Activated CD8-positive, alpha-beta T cell treated with anti-CD3 and anti-CD28 coated beads for 36 hours (primary cell): ENCODE measurements around the gene UPF2. TPM values are rescaled to one million over a fixed set of nuclear protein-coding genes. Genes with fewer than 3 reads are reported as not detected.
A peak's percentile ranks its signal among the peaks of the same experiment; 100 is the strongest.

Experiments used
- ATAC-seq: fragments of 200-7000 bp; cut with Tn5 transposase; one replicate; pipeline ENCODE4 v1.10.0; 2021; ENCODE audit warnings: mild to moderate bottlenecking, moderate library complexity
- CTCF ChIA-PET: fragments of 350-600 bp; sonication (Branson Sonifier 250); formaldehyde crosslinking; loops from one replicate; lab custom pipeline; 2021; ENCODE audit warnings: antibody characterized with exemption; lab: Charles Lee
- POLR2A ChIA-PET: fragments of 350-600 bp; sonication (Branson Sonifier 250); formaldehyde crosslinking; loops from one replicate; lab custom pipeline; 2021; ENCODE audit warnings: antibody characterized with exemption; lab: Charles Lee
- DNase-seq: peaks from one replicate; pipeline ENCODE4 v3.0.0-alpha.2; 2020
- H3K27ac Mint-ChIP-seq: one replicate; pipeline ENCODE4 v1.8.0; 2021; ENCODE audit warnings: mild to moderate bottlenecking, mixed read lengths
- H3K27me3 Mint-ChIP-seq: one replicate; pipeline ENCODE4 v1.8.0; 2021; ENCODE audit warnings: mixed read lengths
- H3K36me3 Mint-ChIP-seq: one replicate; pipeline ENCODE4 v1.8.0; 2021; ENCODE audit warnings: low read depth, mixed read lengths
- H3K4me1 Mint-ChIP-seq: one replicate; pipeline ENCODE4 v1.8.0; 2021; ENCODE audit warnings: low read depth, mixed read lengths
- H3K4me3 Mint-ChIP-seq: one replicate; pipeline ENCODE4 v1.8.0; 2021; ENCODE audit warnings: mild to moderate bottlenecking, moderate library complexity, mixed read lengths
- H3K9me3 Mint-ChIP-seq: one replicate; pipeline ENCODE4 v1.8.0; 2021; ENCODE audit warnings: mixed read lengths
- intact Hi-C: fragments of 100-400 bp; cut with micrococcal nuclease; formaldehyde crosslinking; loops from one replicate; pipeline ENCODE4 v1.10.0; 2022
- total RNA-seq, 2 experiments: library from RNA; stranded (reverse); gene quantifications; one replicate each; pipeline ENCODE4 v1.2.3, GENCODE V29; 2021
- TF ChIP-seq, protein P1 (sequence below): fragments of 200-600 bp; IDR thresholded peaks from one replicate; pipeline ENCODE4 v1.8.0; 2022; ENCODE audit warnings: antibody characterized with exemption, mild to moderate bottlenecking

The UPF2 gene
- total RNA-seq, 2 experiments from 2014 or later = 27.9 to 29.4 TPM

DNA sequence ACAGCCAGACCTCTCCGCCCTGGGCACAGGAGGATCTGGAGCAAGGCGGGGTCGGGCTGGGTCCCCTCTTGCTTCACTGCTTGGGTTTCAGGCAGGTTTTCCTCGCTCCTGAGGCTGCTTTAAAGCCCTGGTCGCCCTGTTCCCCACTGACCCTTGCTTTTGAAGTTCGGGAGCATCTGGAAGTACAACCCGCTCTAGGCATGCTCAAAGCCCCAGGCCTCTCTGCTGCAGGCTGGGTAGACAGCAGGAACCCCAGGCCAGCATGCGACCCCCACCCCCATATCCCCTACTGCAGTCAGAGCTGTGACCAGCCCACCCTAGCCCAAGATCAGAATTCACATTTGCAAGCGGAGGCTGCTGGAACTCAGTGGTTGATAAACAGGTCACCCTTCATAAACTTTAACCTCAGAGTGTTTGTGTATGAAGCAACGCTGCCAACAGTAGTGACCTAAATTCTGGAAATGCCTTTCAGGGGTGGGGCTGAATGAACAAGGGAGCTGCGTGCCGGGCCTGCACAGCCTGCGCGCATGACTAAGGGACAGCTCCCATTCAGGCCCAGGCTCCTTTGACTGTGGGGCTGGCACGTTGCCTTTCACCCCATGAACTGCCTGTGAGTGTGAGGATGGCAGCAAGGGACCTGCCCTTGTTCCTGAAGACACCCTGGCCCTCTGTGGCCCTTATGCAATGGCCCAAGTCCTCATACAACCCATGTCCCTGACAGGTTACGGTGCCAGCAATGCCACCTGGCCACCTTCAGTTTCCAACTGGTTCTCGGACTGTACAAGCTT lies 166.9 kb downstream of the UPF2 start:
- CTCF ChIA-PET = no interaction called here
- intact Hi-C loops = no loop called here
- Mint-ChIP-seq H3K27ac (no peak overlapping the region), H3K36me3 (no peaks in the 10 kb centered on the region), H3K4me1 (peaks cover 24% of the 10 kb centered on the region), H3K9me3 (no peaks in the 10 kb centered on the region), H3K27me3 (peaks cover 3% of the 10 kb centered on the region), H3K4me3 (no peak overlapping the region)
- DNase-seq (no peak), ATAC-seq (no peak)
- POLR2A ChIA-PET = interaction anchor here (1.5 kb wide), 1 partner anchor 13 kb away, joined by 3 read pairs; no protein-coding TSS in a partner anchor
- TF ChIP-seq, protein P1, sequence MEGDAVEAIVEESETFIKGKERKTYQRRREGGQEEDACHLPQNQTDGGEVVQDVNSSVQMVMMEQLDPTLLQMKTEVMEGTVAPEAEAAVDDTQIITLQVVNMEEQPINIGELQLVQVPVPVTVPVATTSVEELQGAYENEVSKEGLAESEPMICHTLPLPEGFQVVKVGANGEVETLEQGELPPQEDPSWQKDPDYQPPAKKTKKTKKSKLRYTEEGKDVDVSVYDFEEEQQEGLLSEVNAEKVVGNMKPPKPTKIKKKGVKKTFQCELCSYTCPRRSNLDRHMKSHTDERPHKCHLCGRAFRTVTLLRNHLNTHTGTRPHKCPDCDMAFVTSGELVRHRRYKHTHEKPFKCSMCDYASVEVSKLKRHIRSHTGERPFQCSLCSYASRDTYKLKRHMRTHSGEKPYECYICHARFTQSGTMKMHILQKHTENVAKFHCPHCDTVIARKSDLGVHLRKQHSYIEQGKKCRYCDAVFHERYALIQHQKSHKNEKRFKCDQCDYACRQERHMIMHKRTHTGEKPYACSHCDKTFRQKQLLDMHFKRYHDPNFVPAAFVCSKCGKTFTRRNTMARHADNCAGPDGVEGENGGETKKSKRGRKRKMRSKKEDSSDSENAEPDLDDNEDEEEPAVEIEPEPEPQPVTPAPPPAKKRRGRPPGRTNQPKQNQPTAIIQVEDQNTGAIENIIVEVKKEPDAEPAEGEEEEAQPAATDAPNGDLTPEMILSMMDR = no peak

DNA sequence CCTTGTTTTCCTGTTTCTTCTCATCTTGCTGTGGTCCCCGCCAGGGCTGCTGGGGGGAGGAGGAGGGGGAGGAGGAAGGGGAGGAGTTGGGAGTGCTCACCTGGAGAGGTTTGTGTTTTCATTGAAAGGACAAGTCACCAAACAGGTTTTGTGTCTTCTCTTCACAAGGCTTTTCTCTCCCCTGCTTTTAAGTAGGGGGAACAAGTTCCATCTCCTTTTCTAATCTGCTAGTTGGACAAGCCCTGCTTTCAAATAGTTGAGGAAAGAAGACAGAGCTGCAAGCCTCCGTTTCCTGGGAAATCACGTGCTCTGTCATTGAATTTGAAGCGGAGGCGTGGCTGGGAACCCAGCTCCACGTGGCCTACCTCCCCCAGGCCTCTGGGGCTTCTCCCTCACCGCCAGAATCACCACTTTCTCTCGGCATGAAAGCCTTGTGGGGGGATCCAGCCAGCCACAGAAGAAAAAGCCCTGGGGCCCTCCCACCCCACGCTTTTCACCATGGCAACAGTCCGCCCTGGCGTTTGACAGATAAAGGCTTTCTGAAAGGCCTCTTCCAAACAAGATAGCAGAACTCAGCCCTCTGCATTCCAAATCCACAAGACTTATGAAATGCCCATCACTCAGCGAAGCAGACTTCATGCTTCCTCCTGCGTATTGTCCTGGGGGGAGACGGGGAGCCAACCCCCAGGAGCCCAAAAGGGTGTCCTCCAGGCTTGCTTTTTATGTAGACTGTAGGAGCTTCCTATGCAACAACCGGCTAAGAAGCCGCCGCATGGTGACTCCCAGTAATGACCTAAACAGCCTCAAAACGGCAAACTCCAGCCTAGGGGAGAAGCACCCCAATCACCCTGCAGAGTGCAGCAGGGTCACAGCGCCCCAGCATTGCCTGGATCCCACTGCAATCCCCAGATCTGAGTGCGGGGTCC lies 167.8 kb downstream of the UPF2 start:
- Mint-ChIP-seq H3K9me3 (no peaks in the 10 kb centered on the region), H3K4me3 (peak overlapping the region; percentile 5), H3K27ac (peak overlapping the region; percentile 34), H3K36me3 (no peaks in the 10 kb centered on the region), H3K4me1 (peaks cover 24% of the 10 kb centered on the region), H3K27me3 (peaks cover 3% of the 10 kb centered on the region)
- DNase-seq (peak; percentile 88), ATAC-seq (peak; percentile 95)
- CTCF ChIA-PET = interaction anchor here (0.8 to 1.0 kb wide), 2 partner anchors 93 to 341 kb away, joined by 3 read pairs; no protein-coding TSS in a partner anchor
- POLR2A ChIA-PET = interaction anchor here (1.0 kb wide), 1 partner anchor 9 kb away, joined by 5 read pairs; no protein-coding TSS in a partner anchor
- TF ChIP-seq, protein P1 = no peak
- intact Hi-C loops = no loop called here

DNA sequence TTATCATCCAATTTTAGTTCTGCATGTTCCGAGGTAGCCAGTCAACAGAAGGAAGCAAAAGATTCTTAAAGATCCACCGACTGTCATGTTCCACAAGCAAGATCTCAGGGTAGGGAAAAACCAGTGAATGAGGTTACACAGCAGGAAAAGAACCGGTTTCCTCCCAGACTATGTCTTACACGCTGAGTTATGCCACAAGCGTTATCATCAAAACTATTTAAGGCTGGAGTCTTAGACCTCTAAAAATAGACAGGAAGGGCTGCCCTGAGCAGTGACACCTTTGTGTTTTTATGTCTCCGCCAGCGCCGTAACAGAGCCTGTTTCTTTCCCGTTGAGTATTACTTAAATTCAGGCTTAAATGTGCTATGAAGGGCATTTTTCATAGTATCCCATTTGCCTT lies 171.1 kb downstream of the UPF2 start:
- ATAC-seq = no peak
- TF ChIP-seq, protein P1 = no peak
- CTCF ChIA-PET = interaction anchor here (0.5 to 0.8 kb wide), 2 partner anchors 11 to 91 kb away, joined by 3 read pairs; no protein-coding TSS in a partner anchor
- H3K4me1 Mint-ChIP-seq = peaks cover 24% of the 10 kb centered on the region
- H3K27ac Mint-ChIP-seq = no peak overlapping the region
- no peaks in the 10 kb centered on the region for H3K36me3 Mint-ChIP-seq
- DNase-seq = no peak
- H3K9me3 Mint-ChIP-seq = no peaks in the 10 kb centered on the region
- peaks cover 3% of the 10 kb centered on the region for H3K27me3 Mint-ChIP-seq
- intact Hi-C loops = no loop called here
- H3K4me3 Mint-ChIP-seq = no peak overlapping the region
- POLR2A ChIA-PET = no interaction called here

DNA sequence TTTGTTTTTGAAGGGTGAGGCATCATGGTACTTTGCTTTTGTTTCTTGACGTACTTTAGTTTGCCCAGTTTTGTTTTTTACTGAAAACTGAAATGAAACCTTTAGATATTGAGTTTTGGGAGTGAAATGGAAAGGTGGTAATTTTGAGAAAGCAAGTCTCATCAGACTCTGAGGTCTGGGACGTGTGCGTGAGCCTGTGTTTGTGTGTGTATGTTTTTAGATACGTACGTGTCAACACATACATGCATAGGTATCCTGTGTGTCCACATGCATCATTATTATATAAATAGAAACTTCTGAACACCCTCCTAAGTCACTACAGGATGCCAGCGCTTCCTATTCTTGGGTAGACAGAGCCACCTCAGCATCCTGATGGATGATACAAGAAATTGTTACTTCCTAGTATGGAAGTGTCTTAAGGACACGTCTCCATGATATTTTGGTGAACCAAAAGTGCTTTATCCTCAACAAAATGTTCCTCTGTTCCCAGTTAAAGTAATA lies 171.7 kb downstream of the UPF2 start:
- ChIA-PET CTCF (no interaction called here), POLR2A (no interaction called here)
- TF ChIP-seq, protein P1 = no peak
- Mint-ChIP-seq H3K36me3 (no peaks in the 10 kb centered on the region), H3K27ac (no peak overlapping the region), H3K4me1 (peaks cover 24% of the 10 kb centered on the region), H3K9me3 (no peaks in the 10 kb centered on the region), H3K4me3 (no peak overlapping the region), H3K27me3 (peaks cover 5% of the 10 kb centered on the region)
- no peak for ATAC-seq
- intact Hi-C loops = no loop called here
- no peak for DNase-seq
